H54 (cell line): ENCODE measurements around the gene SLC6A7.

Experiments
- DNase-seq: peaks from one replicate; pipeline ENCODE4 v3.0.0; 2011; ENCODE audit warnings: low spot score, mixed read lengths; ENCODE audit not compliant: insufficient read length
- FAIRE-seq: peaks from 3 replicates; lab custom pipeline; 2011; peaks lifted over from hg19 to GRCh38; lab: Jason Lieb, UNC
- POLR2A ChIP-seq: IDR thresholded peaks from 2 replicates; pipeline ENCODE4 v1.6.1; 2011; ENCODE audit warnings: low read depth, mild to moderate bottlenecking, low read length

SLC6A7 gene

GRCh38 chr5:150159741-150160179 is 30.1 kb upstream of the SLC6A7 start:
- DNase-seq: no peak
- TF ChIP-seq POLR2A: no peak
- no peak for FAIRE-seq

- FAIRE-seq (no peak), DNase-seq (no peak)
- no peak for TF ChIP-seq POLR2A
Measured at GRCh38 chr5:150160448-150161081, 29.3 kb upstream of the SLC6A7 start.

GRCh38 chr5:150161242-150162141 is 28.4 kb upstream of the SLC6A7 start:
- TF ChIP-seq POLR2A: no peak
- DNase-seq: peak; percentile 86
- no peak for FAIRE-seq

- FAIRE-seq (no peak), DNase-seq (no peak)
- TF ChIP-seq POLR2A: no peak
Measured at GRCh38 chr5:150162142-150162513, 27.7 kb upstream of the SLC6A7 start.

- FAIRE-seq (no peak), DNase-seq (no peak)
- no peak for TF ChIP-seq POLR2A
Measured at GRCh38 chr5:150163035-150163434, 26.8 kb upstream of the SLC6A7 start.

GRCh38 chr5:150163547-150164059 is 26.3 kb upstream of the SLC6A7 start:
- FAIRE-seq (no peak), DNase-seq (no peak)
- TF ChIP-seq POLR2A: no peak

GRCh38 chr5:150164211-150164980 is 25.5 kb upstream of the SLC6A7 start:
- DNase-seq (no peak), FAIRE-seq (no peak)
- TF ChIP-seq POLR2A: no peak

GRCh38 chr5:150166037-150166649 is 23.7 kb upstream of the SLC6A7 start:
- FAIRE-seq (no peak), DNase-seq (no peak)
- TF ChIP-seq POLR2A: no peak

- DNase-seq (no peak), FAIRE-seq (no peak)
- TF ChIP-seq POLR2A: no peak
Measured at GRCh38 chr5:150166650-150167511, 23.0 kb upstream of the SLC6A7 start, which contains the start of gene CDX1. TSS of gene CDX1 (plus strand) at chr5:150166778. CDS start at chr5:150166877, 99 bp downstream.

GRCh38 chr5:150167512-150167850 is 22.4 kb upstream of the SLC6A7 start:
- FAIRE-seq: no peak
- no peak for DNase-seq

GRCh38 chr5:150167908-150168307 is 22.0 kb upstream of the SLC6A7 start:
- no peak for TF ChIP-seq POLR2A
- no peak for FAIRE-seq
- no peak for DNase-seq

More at GRCh38 chr5:150167512-150167850, 22.4 kb upstream of the SLC6A7 start:
- TF ChIP-seq POLR2A: no peak

- no peak for TF ChIP-seq POLR2A
- FAIRE-seq (no peak), DNase-seq (no peak)
Measured at GRCh38 chr5:150168864-150169263, 21.0 kb upstream of the SLC6A7 start.

GRCh38 chr5:150172145-150172544 is 17.7 kb upstream of the SLC6A7 start:
- no peak for DNase-seq
- TF ChIP-seq POLR2A: no peak
- FAIRE-seq: no peak
